NOMO-1 (cell line): ENCODE results near the gene CIPC.

ENCODE experiments used
- DNase-seq, 2 experiments: peaks; one replicate each; lab custom pipeline; 2025; ENCODE audit not compliant: unreplicated experiment in 2 of 2; lab: John Stamatoyannopoulos, UW

Gene CIPC

DNA sequence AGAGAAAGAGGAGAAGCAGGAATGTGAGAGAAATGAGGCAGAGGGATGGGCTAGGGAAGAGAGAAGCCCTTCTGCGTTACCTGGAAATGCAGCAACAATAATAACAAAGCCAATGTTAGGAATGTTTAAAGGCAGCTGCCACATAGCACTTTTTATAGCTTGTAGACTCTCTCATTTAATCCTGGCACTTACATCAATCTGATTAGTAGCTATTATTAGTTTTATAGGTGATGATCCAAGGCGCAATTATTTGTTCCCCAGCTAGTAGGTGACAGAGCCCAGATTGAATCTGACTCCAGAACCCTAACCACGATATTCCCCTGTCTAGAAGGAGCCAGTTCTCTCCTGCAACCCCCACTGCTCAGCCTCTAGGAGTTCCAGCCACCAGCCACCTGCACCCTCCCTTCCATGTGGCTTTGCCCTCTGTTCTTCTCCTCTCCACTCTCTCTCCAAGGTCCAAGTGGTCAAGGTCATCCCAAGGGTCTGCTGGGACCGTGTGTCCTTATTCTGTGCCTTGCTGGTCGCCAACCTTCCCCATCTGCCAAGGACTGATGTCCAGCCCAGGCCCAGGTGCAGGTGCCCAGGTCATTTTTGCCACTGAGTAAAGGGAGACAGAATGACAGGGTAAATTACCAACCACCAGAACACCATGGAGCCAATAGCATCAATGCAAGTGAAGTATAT is 29.4 kb upstream of the CIPC start:
- DNase-seq, result no peak

DNA sequence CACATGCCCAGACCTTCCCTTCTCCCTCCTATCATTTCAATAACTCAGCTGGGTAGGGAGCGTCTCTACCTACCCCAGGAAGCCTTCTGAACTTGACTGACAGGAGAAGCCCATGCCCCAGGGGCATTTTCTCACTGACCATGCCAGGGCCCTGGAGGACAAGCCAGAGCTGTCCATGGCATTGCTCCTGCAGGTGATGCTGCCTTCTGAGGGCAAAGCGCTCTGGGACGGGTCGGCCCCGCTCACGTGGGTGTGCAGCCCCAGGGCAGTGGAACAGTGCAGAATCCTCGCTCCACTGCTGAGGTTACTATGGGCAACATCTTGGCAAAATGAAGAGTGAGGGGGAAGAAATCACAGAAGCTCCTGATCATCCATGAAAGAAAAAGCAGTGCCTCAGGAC is 28.5 kb upstream of the CIPC start:
- no peak for DNase-seq

DNA sequence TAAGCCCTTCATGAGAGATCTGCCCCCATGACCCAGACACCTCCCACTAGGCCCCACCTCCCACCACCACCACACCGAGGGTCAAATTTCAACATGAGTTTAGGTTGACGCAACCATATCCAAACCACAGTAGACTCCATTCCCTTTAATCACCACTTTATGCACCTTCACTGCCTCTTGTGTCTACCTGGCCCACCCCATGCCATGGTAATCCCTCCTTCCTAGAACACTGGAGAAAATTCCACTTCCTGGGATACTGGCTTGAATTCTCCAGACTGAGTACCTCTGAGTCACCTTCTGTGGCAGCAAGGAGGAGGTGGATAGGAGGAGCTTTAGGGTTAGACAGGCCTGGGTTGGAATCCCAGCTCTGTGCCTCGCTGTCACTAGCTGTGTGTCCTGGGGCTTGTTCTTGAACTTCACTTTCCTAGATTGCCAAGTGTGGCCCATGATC is 26.1 kb upstream of the CIPC start:
- DNase-seq, result no peak

DNA sequence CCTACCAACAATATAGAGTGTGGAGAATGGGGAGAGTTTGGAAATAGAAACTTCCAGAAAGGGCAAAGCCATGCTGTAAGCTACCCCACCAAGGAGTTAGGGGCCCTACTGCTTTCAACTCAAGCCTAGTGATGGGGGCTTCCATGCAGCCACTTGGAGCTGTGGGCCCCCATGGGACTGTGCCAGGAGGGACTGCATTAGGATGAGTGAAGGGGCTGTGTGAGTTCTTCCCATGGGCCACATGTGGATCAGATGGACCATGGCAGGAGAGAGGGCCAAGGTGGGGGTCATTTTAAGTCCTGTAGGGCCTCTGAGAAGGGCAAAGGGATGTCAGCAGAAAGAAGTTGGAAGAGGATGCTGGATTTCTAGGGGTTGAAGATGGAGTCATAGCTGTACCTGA is 23.1 kb upstream of the CIPC start:
- no peak for DNase-seq

DNA sequence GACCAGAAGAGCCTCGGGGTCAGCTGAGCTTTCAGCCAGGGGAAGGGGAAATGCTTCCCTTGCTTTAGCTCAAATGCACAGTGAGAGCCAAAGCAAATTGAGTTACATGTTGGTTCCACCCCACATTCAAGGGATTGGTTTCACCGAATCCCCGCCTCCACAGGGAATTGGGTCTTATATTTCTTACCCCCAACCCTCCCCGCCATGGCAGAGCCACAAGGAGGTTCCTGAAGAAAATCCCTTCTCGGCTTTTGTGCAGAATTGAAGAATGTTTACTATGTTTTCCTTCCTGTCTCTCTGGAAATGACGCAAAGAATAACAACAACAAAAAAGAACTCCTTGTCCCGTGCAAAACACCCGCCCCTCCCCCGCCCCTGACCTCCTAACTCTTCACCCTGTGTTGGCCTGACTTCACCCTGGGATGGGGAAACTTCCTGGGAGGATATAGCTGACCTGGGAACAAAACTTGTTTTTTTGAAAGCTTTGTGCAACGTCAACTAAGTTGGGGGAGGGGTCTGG is 21.9 kb upstream of the CIPC start:
- no peak for DNase-seq

DNA sequence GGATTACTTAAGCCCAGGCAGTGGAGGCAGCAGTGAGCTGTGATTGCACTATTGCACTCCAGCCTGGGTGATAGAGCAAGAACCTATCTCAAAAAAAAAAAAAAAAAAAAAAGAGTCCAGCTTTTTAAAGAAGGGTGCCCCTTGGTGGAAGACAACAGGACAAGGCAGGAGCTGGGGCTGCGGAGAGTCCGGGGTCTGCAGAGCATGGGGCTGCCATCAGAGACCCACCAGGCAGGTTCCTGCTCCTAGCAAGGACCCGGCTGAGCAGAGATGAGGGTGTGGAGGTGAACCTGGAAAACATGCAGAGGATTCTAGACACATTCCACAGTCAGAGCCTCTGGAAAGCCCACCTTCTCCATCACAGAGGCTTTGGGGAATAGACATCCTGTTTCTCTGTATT is 21.0 kb upstream of the CIPC start:
- DNase-seq, result no peak

DNA sequence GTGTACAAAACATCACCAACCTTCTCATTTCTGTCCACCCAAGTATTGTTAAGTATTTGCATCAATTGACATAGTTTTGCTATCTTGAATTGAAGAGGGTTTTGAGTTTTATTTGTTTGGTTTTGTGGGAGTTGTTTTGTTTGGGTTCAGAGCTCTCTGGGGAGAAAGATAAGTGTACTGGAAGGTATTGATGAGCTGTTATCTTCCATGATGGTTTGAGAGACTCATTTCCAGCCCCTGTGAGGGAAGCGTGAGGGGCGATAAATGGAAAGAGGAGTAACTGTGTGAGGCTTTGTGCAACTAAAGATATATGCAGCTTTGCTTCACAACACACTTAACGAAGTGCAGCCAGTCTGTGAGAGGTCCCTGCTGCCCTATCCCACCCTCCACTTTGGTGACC is 15.7 kb upstream of the CIPC start:
- DNase-seq, result no peak

DNA sequence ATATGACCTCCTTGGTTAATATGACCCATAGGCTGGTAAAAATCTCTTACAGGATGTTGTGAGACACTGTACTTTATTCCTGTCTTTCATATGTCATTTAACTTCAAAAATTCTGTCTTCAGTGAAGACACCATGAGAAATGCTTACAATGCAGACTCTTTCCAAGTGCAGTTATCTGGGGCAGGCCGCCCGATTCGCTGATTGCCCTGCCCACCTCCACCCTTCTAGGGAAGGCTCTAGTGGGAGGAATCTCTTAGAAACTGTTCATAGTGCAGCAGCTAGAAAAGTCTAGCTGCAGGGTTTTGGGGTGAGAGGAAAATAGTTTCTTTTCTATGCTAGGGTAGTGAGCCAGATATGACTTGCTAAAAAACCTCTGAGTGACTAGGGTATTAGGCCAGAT is 15.0 kb upstream of the CIPC start:
- DNase-seq, result no peak

DNA sequence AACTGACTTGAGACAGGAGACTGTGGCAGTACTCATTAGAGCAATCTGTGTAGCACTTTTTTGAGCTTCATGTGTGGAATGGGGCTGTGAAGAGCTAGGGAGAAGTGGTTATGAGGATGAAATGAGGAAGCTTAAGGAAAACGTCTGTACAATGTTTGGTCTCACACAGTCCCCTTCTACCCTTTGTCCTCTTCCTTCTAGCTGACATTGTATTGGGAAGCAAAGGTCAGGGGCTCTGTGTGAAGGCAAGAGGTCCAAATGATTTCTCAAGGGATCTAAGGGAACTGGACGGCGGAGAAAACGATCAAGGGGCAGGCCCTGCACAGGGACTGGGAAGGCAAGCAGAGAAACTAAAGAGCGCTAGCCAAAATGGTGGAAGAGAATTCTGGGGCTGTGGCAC is 13.1 kb upstream of the CIPC start:
- DNase-seq, result no peak

DNA sequence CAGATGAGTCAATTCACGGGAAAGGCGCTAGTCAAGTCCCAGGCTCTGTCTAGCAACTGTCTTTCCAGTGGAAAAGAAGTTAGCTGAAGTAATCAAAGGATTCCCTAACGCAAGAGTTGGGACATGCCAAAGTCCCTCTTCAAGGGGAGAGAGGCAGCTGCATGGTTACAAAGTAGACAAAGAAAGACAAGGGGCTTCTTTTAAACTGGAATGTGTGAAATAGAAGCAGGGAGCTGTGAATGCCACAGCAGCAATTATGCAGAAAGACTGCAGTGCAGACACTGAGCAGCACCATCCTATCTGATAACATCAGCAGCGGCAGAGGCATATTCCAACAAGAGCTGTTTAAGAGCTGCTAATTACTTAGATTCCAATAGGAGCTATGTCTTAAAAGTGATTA is 12.5 kb upstream of the CIPC start:
- no peak for DNase-seq

DNA sequence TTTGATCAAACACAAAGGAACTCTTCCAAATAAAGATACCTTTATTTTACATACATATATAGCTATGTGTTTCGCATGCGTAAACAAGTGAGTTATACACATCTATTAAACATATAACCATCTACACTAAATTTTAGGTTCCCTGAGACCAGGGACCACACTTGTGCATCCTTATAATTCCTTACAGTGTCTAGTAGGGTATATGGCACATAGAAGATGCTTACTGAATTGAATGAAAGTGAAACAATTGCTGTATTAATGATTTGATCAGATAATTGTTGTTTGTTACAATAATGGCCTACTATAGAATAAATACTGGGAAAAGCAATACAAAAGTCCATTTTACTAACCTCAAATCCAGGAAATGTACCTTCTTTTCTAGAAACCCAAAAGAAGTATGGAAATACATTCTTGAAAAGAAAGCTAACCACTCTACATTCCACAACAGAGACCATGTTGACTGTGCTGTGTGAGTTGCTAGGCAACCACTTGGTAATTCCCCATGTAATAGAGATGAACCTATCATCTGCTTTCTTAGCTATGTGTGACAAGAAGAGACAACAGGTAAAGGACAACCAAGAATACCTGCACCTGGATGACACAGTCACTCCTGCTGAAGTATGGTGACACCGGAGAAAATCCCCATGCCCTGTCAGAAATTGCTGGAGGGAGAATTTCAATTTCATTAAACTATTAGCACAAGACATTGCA is 11.9 kb upstream of the CIPC start:
- no peak for DNase-seq

DNA sequence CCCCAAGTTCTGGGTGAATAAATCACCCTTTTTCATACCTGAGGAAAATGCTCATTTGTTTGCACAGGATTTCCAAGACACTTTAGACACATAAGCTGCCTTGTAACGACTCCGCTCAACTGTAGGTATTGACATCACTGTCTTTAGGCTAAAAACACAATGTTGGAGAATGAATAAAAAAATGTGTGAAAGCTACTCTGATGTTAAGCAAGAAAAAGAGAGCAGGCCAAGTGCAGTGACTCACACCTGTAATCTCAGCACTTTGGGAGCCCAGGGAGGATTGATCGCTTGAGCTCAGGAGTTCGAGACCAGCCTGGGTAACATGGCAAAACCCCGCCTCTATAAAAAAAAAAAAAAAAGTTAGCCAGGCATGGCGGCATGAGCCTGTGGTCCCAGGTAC is 11.1 kb upstream of the CIPC start:
- no peak for DNase-seq

DNA sequence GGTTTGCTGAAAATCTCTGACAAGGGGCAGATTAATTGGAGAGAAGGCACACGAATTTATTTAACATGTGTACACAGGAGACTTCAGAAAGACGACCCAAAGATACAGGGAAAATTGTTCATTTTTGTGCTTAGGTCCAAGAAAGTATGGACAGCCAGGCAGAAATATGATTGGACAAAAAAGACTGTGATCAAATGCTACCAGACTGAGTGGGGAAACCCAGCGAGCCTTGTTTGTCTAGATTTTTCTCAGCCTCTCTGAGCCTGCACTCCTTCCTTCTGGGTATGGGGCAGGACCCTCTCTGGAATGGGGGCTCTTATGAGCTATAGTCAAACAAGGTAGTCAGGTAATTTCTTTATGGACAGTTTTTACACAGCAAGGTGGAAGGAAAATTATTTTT is 10.4 kb upstream of the CIPC start:
- no peak for DNase-seq

DNA sequence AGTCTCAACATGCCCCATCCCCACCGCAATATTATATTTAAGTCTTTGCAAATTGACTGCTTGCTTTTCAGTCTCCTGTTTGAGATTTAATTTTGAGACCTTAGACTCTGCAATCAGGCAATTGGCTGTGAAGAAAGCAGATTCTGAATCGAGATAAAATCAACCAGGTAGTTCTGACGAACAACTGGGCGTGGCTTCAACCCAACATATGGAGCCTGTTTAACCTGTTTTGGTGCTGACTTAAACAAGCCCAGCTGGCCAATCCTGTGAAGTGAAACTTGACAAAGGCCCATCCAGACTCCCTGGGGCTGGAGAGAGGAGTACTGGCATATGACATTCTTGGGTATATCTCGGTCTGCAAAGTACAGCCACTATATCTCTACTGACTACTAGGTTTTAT is 9.8 kb upstream of the CIPC start:
- DNase-seq, result no peak

DNA sequence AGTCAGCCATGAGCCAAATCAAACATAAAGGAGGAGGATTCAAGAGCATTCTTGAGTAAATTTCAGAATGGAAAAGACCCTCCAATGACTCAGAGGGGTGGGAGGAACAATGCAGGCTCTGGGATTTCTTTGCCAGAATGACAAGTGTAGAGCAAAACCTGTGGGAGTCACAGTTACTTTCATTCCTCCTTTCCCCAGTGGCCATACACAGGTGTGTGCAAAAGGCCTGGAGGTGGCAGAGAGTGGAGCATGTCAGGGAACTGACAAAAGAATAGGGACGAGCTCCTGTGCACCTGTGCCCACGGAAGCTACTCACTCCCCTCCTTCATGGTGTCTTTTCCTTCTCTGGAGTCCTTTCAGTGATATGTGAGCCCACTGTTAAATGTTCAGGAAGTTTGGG is 9.4 kb upstream of the CIPC start:
- DNase-seq, result no peak

DNA sequence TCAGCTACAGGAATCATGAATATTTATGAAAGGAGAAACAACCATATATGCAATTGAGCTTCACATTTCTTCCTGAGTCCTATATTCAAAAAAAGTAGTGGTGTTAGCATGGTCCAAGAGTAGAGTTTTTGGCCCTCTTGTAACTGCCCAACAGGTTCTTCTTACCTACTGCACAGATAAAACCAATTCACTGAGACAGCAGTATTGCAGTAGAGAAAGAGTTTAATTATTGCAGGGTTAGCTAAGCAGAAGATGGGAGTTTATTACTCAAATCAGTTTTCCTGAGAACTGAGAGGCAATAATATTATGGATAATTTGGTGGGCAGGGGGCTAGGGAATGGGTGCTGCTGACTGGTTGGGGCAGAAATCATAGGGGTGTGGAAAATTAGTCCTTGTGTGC is 6.5 kb upstream of the CIPC start:
- DNase-seq, result no peak

DNA sequence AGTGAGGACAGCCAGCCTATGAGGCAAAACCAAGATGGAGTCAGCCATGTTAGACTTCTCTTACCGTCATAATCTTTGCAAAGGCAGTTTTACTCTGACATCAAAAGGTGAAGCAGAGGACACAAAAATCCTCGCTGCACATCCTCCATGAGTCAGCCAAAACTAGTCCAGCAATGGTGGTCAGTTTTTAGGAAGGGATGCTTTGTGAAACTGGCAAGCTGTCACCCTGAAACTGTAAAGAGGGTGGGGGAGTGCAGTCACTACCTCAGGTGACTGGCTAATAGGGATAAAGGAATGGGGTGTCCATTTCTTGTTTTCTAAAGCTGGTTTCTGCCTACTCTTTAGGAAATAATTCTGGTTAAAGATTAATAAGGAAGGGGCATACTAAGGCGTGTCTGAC is 5.4 kb upstream of the CIPC start:
- DNase-seq, result no peak

DNA sequence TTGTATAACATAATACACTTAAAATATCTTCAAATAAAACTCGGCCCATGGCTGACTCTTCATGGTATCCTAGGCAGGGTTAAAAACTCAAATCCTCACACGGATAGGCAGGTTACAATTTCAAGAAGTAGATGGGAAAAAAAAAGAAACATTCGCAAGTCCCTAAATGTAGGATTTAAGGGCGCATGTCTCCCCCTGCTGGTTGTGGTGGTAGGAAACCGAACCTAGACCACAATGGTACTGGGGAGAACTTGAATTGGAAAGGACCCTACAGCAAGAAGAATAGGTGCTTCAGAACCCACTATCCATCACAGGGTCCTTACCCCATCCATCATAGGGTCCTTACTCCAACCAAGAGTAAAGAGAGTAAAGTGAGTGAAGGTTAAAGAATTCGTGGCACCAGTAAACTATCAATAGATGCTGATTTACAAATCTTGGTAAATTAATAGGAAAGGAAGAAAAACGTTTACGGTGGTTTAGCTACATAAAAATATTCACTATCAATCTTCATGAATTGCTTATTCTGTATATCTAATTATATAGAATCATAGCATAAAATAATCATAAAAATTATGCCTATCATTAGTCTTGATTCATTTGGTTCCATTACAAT is 3.3 kb upstream of the CIPC start:
- DNase-seq, result peak; percentile 65 to 75

DNA sequence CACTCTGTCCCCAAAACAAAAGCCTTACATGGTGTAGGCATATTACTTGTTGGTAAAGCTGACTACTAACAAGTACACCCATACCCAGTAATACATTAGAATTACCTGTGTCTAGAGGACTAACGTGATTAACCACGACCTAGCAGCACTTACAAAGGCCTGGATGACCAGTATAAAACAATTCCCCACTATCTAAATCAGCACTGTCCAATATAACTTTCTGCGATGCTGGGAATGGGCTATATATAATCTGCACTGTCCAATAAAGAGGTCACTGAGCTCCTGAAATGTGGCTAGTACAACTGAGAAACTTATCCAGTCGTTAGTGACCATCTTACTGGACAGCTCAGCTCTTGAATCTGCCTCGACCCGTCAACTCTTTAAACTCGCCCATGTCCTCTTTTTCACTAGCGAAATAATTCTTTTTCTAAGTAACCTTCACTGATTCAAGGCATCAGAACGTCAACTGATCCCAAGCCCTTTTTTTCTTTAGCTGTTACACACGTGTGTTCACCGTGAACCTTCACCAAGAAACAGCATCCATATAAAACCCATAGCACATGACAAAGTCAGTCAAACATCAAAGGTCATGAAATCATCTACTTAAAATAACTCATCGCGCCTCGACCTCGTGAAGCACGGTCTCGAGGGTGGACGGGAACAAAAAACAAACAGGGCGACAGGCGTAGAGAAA is 905 bp upstream of the CIPC start:
- peak in 1 of 2 experiments; percentile 43 for DNase-seq

DNA sequence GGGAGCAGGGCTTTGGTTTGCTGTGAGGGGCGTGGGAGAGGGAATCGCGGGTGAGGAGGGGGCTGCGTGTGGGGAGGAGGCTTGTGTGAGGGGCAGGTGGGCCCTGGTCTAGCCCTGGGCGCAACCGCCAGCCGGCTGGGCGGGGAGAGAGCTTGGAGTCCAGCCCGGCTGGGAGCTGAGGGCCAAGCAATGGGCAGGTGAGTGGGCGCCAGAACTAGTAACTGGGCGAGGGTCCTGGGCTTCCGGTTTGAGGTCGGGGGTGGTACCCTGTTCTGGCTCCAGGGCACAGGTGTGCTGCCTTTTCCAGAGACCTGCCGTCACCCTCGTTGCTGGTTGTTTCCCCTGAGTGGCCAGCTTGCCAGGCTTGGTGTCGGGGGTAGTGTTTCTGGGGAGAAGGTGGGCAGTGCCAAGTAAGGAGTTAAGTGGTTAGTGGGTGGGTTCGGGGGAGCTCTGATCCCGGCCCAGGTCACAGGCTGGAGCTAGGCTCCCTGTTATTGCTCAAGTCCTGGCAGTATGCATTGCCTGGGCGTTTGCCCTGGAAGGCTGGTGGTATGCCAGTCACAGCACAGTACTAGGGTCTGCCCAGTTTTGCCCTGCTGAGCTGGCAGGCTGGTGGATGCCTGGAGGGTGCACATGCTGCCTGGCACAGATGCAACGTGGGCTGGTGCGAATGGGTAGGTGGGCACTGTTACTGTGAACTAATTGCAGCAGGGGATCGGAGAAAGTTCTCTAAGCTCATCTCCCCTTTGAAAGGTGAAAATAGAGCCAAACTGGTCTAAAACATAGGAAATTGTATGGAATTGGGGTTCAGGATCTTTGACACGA is 683 bp downstream of the CIPC start:
- DNase-seq, result no peak
